GM23338 (cell line): ENCODE data around the gene RAB20.

Source experiments
- CTCF ChIP-seq, 2 experiments: fragments of 200-600 bp in 1 of 2; sonication (generic) in 1 of 2; conservative IDR thresholded peaks; 2 replicates each; pipeline versions ENCODE4 v1.5.1 to v1.6.1; 2016 to 2017; ENCODE audit warnings: antibody characterized with exemption in 2 of 2, low read depth in 2 of 2, mild to moderate bottlenecking in 2 of 2, moderate library complexity in 1 of 2
- EZH2phosphoT487 ChIP-seq: fragments of 200-600 bp; sonication (generic); IDR thresholded peaks from one replicate; pipeline ENCODE4 v1.8.1; 2018; ENCODE audit warnings: antibody characterized with exemption; ENCODE audit not compliant: unreplicated experiment

- TF ChIP-seq EZH2phosphoT487 (no peak), CTCF (conservative IDR thresholded peaks at IDR 0.05; ENCODE audit: low read depth in 2 of 2) (no peak)
Measured at GRCh38 chr13:110495881-110496280, 65.6 kb downstream of the RAB20 start.
